ENCODE measurements around the gene CEP41.

The CEP41 gene

GRCh38 chr7:130440527-130441365, at the start of gene CEP41:
Gene CEP41, minus strand, starts transcription at chr7:130441016. Its CDS starts 50 bp downstream, at chr7:130440966.
- peak; percentile 87 to 88 for DNase-seq

- no peak for DNase-seq
Observed at GRCh38 chr7:130490311-130490791, 49.5 kb upstream of the CEP41 start.

- no peak for DNase-seq
Observed at GRCh38 chr7:130489140-130489983, 48.5 kb upstream of the CEP41 start.

- DNase-seq: no peak
Observed at GRCh38 chr7:130488392-130489139, 47.8 kb upstream of the CEP41 start.

- DNase-seq: no peak
Observed at GRCh38 chr7:130486954-130487436, 46.2 kb upstream of the CEP41 start.

GRCh38 chr7:130486114-130486953, 45.5 kb upstream of the CEP41 start:
- peak; percentile 45 to 47 for DNase-seq

- DNase-seq: no peak
Observed at GRCh38 chr7:130485734-130486113, 44.9 kb upstream of the CEP41 start.

GRCh38 chr7:130483031-130483430, 42.2 kb upstream of the CEP41 start:
- DNase-seq: no peak

- DNase-seq: no peak
Observed at GRCh38 chr7:130481898-130482297, 41.1 kb upstream of the CEP41 start.

- no peak for DNase-seq
Observed at GRCh38 chr7:130479716-130480400, 39.0 kb upstream of the CEP41 start.

- DNase-seq: no peak
Observed at GRCh38 chr7:130478991-130479390, 38.2 kb upstream of the CEP41 start.

- no peak for DNase-seq
Observed at GRCh38 chr7:130476297-130477150, 35.7 kb upstream of the CEP41 start.

- DNase-seq: no peak
Observed at GRCh38 chr7:130475776-130476175, 35.0 kb upstream of the CEP41 start.

GRCh38 chr7:130473876-130474275, 33.1 kb upstream of the CEP41 start:
- DNase-seq: no peak

GRCh38 chr7:130473289-130473688, 32.5 kb upstream of the CEP41 start:
- no peak for DNase-seq

- DNase-seq: no peak
Observed at GRCh38 chr7:130471974-130472373, 31.2 kb upstream of the CEP41 start.

GRCh38 chr7:130468612-130469011, 27.8 kb upstream of the CEP41 start:
- no peak for DNase-seq

- DNase-seq: no peak
Observed at GRCh38 chr7:130463553-130464434, 23.0 kb upstream of the CEP41 start.

- DNase-seq: no peak
Observed at GRCh38 chr7:130461272-130461671, 20.5 kb upstream of the CEP41 start.
